ENCODE data around the gene EDN2.

EDN2 gene

DNA sequence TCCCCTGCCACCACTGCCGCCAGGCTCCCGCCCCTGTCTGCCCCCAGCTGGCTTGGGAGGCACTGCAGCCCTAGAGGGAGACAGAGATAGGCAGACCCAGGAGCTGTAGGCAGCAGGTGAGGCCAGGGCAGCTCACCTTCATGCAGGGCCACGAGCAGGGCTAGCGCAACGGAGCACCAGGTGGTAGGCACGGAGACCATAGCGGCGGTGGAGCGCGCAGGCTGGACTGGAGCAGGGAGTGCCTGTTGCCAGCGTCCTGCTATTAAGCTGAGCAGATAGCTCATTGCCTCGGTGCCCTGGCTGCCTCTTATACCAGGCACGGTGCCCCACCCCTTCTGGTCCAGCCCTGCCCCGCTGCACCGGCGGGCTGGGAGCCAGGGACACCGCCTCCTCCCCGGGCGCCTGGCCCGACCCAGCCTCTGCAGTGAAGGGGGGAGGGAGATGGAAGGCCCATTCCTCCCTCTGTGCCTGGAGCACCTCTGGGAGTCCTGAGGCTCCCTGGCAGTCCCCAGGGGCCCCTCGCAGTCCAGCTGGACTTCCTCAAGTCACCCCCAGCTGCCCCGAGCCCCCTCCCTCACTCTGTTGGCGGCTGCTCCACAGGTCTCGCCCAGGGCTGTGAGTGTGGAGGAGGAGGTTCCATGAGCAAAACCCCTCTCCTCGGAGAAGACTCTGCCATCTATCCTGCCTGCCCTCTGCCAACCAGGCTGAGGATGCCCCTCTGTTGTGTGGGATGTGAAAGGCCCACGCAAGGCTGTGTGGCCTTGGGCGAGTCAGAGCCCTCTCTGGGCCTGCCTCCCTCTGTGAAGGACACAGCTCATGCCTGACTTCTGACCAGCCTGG, at the start of gene EDN2:
EDN2 (minus strand) TSS at position 282 of the 840 bp plus-strand sequence; CDS start at position 200, 82 bp downstream.
- DNase-seq: peak; percentile 42

DNA sequence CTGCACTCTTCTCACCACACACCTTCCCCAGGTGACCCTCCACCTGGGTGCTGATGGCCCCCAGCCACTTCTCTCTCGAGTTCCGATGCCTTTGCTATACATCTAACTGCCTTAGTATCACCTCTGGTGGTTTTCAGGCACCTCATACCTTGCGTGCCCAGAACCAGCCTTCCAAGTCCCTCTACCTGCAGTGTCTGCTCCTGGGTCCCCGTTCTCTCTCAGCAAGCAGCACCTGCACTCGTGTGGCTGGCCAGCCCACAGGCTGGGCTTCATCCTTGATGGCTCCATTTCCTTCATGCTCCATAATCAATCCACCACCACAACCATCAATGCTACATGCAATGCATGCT, 49.2 kb upstream of the EDN2 start:
- DNase-seq: no peak

DNA sequence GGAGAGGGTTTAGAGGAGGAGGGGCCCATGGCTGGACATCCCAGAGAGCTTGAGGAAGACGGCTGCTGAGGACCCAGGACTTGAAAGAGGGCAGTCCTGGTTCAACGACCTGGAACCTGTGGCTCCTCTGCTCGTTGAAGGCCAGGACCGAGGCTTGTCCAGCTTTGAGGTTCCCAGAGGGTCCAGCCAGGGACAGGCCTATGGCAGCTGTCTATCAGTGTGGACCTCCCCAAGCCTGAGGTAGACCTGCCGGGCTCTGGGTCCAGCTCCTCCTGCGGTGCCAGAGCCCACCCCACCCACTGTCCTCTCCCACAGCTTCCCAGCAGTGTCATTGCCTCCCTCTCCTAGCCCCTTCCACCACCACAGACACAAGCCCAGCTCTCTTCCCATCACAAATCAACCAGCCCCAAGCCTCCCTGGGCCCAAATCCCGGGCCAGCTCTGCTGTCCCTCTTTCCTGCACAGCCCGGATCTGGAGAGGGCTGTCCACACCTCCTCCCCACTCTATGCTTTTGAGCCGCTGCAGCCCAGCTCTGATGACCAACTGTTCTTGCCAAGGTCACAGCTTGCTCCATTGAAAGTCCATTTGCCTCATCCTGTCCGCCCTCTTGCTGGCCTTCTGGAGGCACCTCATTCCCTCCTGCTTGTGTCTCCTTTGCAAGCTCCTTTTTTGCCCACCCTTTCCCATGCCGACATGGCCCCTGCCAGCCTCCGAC, 48.7 kb upstream of the EDN2 start:
- DNase-seq: no peak

DNA sequence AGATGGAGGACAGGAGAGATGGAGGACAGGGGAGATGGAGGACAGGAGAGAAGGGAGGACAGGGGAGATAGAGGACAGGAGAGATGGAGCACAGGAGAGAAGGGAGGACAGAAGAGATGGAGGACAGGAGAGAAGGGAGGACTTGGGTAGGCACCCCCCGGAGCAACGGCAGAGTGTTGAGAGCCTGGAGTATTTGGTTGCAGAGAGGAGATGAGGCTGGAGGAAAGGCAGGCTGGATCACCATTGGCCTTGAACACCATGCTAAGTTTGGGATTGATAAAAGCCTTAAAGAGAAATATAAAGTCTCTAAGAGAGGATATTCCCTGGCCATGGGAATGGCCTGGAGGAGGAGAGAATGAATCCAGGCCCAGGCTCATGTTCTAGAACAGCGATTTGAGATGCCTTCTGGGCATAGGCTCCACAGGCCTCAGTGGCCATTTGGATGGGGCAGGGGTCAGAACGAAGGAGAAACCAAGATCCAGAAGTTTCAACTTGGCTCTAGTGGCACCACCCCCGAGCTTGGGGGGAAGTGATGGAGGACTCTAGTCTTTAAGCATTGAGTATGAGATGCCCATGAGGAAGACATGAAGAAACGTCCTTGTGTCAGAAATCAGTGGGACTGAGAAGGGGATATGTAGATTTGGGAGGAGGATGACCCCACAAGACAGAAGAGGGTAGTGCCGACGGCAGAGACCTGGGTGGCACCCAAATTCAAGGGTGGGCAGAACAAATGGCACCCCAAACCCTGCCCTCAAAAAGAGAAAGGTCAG, 47.9 kb upstream of the EDN2 start:
- DNase-seq: no peak

DNA sequence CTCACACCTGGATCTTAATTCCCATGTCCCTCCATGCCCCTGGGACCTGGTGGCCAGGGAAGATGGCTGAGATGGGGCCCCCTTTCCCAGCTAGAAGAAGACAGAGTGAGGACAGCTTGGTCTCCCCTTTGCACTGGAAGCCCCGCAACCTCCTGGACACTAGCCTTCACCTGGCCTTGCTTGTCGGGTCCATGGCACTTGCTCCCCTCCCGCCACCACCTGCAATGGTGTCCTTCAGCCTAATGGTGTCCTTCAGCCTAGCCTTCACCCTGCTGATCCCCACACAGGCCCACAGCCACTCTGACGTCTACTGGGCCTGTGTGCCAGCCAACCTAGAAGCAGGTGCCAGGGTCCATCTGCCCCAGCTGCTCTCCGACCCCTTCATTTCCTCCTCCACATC, 45.9 kb upstream of the EDN2 start:
- DNase-seq: no peak

DNA sequence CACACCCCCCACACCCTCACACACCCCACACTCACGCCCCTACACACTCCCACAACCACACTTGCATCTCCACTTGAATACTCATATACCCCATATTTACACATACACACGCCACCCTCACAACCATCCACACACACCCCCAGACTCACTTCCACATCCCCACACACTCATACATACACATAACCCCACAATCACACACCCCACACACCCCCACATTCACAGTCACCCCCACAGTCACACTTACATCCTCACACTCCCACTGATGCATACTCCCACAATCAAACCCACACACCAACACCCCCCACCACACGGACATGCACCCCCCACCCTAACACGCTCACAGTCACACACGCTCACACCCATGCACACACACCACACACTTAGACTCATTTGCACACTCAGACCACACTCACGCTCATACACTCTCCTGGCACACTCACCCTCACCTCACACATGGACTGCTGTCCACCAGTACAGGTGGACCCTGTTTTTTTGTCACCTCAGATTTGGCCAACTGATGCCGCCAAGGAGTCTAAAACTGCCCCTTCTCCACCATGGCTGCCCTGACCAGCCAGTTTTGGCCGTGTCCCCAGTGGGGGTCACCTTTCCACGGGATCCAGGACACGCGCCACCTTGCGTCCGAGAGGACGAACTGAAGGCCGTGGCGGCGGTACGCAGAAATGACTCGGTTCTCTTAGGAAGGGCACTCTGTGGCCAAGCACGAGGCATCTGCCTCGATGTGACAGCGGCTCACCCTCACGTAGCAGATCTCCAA, 45.3 kb upstream of the EDN2 start:
- no peak for DNase-seq

DNA sequence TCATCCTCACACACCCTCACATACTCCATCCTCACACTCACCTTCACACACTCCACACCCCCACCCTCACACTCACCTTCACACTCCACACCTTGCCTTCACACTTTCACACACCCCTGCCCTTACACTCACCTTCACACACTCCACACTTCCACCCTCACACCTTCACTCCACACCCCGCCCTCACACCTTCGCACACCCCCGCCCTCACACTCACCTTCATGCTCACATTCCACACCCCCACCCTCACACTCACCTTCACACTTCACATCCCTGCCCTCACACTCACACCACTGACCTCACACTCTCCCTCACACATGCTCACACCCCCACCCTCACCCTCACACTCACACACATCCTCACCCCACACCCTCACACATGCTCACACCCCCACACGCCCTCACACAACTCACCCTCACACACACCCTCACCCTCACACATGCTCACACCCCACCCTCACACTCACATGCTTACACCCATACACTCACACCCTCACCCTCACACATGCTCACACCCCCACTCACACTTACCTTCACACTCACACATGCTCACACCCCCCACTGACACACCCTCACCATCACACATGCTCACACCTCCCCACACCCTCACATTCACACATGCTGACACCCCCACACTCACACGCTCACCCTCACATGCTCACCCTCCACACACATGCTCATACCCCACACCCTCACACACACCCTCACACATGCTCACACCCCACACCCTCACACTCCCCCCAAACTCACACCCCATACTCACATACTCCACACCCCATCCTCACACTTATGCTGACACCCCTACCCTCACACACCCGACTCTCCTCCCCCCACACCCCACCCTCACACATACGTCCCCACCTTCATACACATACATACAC, 44.5 kb upstream of the EDN2 start:
- no peak for DNase-seq

DNA sequence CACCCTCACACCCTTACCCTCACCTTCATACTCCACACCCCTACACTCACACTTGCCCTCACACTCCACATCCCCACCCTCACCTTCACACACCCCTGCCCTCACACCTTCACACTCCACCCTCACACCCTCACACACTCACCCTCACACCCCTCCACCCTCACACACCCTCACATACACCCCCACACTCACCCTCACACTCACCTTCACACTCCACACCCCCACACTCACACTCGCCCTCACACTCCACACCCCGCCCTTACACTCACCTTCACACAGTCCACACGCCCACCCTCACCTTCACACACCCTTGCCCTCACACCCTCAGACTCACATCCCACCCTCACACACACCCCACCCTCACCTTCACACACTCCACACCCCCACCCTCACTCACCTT, 43.6 kb upstream of the EDN2 start:
- no peak for DNase-seq

DNA sequence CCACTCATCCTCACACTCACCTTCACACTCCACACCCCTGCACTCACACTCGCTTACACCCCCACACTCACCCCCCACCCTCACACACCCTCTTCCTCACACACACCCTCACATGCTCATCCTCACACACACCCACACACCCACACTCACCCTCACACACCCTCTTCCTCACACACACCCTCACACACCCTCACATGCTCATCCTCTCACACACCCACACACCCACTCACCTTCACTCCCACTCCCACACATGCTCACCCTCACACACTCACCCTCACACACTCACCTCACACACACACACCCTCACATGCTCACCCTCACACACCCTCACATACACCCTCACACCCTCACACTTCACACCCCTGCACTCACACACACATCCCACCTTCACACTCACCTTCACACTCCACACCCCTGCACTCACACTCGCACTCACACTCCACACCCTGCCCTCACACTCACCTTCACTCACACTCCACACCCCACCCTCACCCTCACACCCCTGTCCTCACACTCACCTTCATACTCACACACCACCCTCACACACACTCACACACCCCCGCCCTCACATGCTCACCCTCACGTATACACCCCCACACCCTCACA, 42.6 kb upstream of the EDN2 start:
- no peak for DNase-seq

DNA sequence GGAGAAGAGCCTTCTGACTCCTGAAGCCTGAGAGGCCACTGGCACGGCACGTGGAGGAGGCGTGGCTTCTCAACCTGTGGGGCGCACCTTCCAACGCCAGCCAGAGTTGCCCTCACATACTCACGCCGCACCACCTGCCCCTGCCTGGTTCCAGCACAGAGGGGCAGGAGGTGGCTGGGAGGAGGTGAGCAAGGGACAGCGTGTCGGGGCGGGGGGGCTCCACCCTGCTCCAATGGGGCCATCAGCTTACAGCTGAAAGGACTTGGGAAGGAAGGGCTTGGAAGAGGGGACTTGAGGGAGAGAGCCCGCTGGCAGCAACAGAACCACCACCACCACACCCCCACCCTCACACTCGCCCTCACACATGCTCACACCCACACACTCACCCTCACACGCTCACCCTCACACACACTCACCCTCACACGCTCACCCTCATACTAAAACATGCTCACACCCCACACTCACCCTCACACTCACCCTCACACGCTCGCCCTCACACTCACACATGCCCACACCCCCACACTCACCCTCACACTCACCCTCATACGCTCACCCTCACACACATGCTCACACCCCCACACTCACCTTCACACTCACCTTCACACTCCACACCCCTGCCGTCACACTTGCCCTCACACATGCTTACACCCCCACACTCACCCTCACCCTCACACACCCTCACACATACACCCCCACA, 41.6 kb upstream of the EDN2 start:
- DNase-seq: no peak

DNA sequence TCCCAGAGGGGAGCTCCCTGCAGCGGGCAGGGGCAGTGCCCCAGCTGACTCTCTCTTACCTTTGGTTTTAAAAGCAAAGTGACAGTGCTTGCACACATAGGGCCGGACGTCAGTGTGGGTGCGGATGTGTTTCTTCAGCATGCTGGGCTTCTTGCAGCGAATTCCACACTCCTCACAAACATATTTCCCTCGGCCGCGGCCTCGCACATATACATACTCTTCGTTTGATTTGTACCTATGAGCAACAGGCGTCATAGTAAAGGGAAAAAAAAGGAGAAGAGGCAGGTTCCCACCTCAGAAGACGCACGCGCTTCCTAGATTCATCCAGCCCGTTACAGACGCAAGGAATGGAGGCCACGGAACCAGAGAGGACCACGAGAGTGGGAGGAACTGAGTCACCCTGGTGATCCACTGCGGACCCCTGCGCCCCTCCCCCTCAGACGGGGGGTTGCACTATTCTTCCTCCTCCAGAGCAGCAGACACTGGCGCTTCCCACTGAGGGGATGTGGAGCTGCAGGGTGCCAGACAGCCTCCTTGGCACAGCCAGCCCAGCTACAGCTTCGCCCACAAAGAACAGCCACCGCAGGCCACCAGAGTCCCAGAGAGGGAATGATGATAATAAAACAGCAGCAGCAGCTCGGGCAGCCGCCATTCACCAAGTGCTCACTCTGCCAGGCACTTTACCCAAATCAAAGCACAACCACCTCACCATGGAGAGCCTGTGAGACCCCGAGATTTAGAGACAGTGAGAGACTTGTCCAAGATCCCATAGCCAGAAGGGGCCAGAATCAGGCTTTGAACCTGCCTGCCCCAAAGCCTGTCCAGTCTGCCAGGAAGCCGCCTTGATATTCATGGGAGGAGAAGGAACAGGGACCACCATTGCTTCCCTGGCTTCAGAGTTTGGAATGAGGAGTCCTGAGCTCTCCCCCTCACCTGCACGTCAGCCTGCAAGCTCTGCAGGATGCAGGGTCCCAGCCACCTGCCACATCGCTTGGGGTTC, 40.5 kb upstream of the EDN2 start:
- no peak for DNase-seq

DNA sequence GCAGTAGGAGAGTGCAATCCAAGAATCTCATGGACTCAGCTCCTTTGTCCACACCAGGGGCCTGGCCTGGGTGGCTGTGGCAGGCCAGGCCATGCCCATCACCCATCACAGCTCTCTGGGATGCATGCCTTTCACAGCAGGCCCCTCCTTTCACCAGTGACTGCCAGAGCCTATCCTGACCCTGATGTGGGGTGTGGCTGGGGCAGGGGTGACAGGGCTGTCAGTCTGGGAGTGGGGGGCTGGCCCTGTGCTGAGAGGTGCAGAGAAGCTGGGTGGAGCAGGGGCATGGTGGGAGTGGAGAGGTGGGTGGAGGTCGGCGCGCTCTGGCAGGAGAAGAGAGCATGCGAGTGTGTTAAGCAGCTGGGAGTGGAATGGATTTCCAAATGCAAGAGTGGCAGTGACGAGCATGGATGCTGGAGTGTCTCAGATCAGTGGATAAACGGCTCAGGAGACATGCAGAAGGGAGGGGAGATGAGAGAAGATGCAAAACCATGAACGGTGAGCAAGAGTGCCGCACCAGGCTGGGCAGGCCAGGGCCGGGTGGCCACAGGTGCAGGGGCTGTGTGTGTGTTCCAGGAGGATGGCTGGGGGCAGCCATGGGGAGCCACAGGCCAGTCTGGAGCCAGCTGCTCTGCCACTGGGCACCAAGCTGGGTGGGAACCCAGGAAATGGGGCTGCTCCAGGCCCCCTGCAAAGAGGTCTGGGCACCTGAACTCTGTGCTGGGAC, 39.6 kb upstream of the EDN2 start:
- no peak for DNase-seq

DNA sequence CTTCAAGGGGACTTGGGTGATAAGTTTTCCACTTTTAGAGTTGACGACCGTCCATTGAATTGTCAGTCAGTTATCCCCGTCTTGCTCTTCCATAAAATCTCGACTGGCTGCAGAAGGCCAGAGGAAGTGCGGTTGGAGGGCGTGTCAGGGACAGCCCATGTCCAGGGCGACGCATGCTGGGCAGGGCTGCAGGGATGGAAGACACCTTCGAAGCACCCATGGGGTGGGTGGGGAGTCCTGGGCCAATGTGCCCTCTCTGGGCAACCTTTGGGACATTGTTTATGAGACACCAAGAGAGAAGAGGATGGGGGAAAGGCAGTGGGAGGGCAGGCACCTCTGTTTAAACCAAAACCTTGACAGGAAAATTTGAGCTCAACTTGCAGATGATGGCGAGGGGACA, 38.6 kb upstream of the EDN2 start:
- DNase-seq: no peak

DNA sequence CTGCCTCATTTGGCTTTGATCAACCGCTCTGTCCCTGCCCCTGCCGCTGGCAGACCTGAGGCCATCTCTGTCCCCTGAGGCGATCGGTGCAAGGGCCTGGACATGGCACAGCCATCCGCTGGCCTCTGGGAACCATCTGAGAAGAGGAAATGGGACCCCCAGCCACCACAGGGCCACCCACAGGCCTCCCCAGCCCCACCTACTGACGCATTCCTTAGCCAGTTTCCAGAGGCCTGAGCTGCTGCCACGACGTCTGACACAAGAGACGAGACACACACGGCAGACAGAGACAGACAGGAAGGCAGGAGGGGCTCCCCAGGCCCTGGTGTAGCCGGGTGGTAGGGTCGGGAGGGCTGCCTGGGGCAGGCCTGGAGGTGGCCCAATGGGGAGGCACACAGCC, 37.3 kb upstream of the EDN2 start:
- DNase-seq: no peak

DNA sequence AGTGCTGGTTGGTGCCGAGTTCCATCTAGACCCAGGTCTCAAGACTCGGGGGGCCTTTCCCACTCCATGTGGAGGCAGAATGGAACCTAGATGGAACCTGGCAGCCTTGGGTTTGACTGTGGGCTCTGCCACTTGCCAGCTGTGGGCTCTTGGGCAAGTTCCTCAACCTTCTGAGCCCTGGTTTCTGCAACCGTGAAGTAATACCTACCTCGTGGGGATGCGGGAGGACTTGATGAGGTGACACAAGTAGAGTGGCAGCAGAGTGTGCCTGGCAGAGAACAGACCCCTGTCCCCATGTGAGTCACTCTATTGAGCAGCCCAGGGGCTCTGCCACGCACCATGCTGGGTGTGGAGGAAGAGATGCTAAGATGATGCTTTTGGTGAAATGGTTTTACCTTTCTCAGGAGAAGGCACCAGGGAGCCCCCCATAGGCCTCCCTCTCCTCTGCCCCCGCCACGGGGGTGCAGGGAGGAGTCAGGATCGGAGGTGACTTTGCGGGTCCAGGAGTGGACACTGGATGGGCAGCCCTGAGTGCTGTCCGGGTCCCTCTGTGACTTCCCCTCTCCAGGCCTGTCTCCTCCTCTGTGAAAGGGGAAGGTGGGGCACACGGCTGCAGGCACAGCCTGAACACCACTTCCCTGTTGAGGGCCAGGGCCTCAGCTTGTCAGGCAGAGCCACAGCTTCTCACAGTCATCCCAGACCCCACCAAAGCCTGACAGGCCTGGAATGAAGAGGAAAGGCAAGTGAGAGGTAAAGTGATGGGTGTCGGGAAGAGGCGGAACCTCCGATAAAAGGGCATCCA, 36.7 kb upstream of the EDN2 start:
- DNase-seq: no peak

DNA sequence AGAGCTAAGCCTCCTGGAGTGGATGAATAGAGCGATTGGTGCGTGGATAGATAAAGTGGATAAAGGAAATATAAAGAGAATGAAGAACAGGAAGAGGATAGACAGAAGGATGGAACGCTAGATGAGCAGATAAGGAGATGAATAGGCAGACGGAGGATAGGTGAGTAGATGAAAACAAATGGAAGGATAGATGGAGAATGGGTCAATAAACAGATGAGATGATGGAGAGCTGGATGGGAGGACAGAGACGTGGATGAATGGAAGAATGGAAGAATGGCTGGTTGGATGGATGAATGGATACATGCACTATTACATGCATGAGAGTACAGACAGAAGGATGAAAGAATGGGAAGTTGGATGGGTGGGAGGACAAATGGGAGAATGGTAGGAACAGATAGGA, 35.2 kb upstream of the EDN2 start:
- DNase-seq: no peak

DNA sequence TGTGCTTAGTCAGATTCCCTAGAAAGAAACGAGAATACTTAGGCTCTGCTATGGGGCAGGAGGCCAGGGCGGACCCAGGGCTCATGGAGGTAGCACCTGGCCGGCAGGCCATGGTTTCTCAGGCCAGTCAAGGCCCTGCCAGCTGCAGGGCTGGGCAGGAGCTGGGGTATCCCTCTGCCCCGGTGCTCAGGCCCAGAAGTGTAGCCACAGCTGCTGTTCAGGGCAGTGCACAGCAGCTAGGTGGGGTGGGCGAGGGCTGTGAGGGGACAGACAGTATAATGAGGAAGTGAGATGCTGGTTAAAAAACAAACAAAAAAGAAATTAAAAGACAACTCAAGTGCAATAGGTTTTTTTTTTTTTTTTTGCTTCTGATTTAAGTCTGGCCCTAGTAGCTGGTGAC, 34.0 kb upstream of the EDN2 start:
- DNase-seq: no peak

DNA sequence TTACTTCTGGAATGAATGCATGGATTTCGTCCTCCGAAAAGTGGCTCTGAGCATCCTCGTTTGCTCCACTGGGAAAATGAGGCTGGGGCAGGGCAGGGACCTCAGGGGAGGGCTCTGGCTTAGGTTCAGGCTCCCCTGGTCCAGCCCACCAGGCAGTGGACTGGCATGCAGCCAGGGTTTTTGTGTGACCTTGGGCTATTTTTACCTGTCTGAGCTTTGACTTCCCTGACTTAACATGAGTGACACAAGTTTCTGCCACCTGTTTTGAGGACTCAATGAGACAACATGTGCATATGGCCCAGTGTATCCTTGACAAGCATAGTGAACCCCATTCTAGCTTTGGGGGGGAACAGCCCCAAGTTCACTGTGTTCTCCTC, 32.6 kb upstream of the EDN2 start:
- no peak for DNase-seq

Measured in hematopoietic multipotent progenitor cell treated with erythropoietin and hydrocortisone succinate and interleukin-3 and kit ligand, for 6 days (in vitro differentiated cells).